Gastroesophageal sphincter (tissue), 4 donors: ENCODE measurements around the gene CEP120. TPM values are rescaled to one million over a fixed set of nuclear protein-coding genes. Genes with fewer than 3 reads are reported as not detected.
"Not testable (repeated sequence)": the region's sequence is repeated elsewhere in the genome, so short reads cannot be mapped to it uniquely, and the experiment has no call there.

ENCODE experiments used
- ATAC-seq: fragments of 150-250 bp; one replicate; pipeline ENCODE4 v1.9.1; 2016; ENCODE audit warnings: mild to moderate bottlenecking, moderate library complexity
- H3K27ac ChIP-seq, 4 donors: fragments of 200-600 bp; sonication (generic) in 3 of 4; 1 replicate in 3 of 4; 2 replicates in 1 of 4; pipeline ENCODE4 v1.5.1; 2016 to 2019
- H3K27me3 ChIP-seq: fragments of 200-600 bp; sonication (generic); one replicate; pipeline ENCODE4 v1.5.1; 2019
- H3K36me3 ChIP-seq, 2 donors: fragments of 200-600 bp; sonication (generic); one replicate each; pipeline ENCODE4 v1.5.1; 2019; ENCODE audit warnings: control low read depth in 1 of 2
- H3K4me1 ChIP-seq, 3 donors: fragments of 200-600 bp; sonication (generic); 1 replicate in 2 of 3; 2 replicates in 1 of 3; pipeline ENCODE4 v1.5.1; 2016 to 2019; ENCODE audit warnings: control low read depth in 2 of 3
- H3K4me3 ChIP-seq, 2 donors: fragments of 200-600 bp; sonication (generic); one replicate each; pipeline ENCODE4 v1.5.1; 2019; ENCODE audit warnings: mild to moderate bottlenecking in 1 of 2, moderate library complexity in 1 of 2
- H3K9me3 ChIP-seq, 3 donors: fragments of 200-600 bp; sonication (generic); one replicate each; pipeline ENCODE4 v1.5.1; 2017 to 2019; ENCODE audit warnings: control low read depth in 2 of 3
- EP300 ChIP-seq: sonication (generic); formaldehyde crosslinking; IDR thresholded peaks from one replicate; pipeline ENCODE4 v1.6.1; 2017; ENCODE audit warnings: antibody characterized with exemption, mild to moderate bottlenecking
- POLR2A ChIP-seq, 2 donors: fragments of 450-650 bp; IDR thresholded peaks; one replicate each; pipeline ENCODE4 v1.6.1; 2017; ENCODE audit warnings: antibody characterized with exemption in 2 of 2, mild to moderate bottlenecking in 2 of 2, moderate library complexity in 1 of 2
- POLR2AphosphoS5 ChIP-seq: sonication (generic); formaldehyde crosslinking; IDR thresholded peaks from one replicate; pipeline ENCODE4 v1.6.1; 2017; ENCODE audit warnings: antibody characterized with exemption
- WGBS, 2 donors: methylation state at CpG; one replicate each; pipeline ENCODE4 v1.1.5; 2018; ENCODE audit warnings: low coverage in 1 of 2; 5-methylcytosine and 5-hydroxymethylcytosine counted together
- total RNA-seq, 4 donors: library from RNA; depleted of rRNA; stranded (reverse); fragments of >200 nt; gene quantifications; one replicate each; pipeline ENCODE4 v1.1.0, GENCODE V29; 2016
- TF ChIP-seq, protein P1 (sequence below), 4 experiments: fragments of 200-600 bp in 2 of 4; fragments of 450-650 bp in 2 of 4; sonication (generic) in 1 of 4; IDR thresholded peaks; one replicate each; pipeline ENCODE4 v1.5.1; 2017 to 2019; ENCODE audit warnings: antibody characterized with exemption in 4 of 4, mild to moderate bottlenecking in 2 of 4, moderate library complexity in 2 of 4

CEP120 gene
- total RNA-seq, 4 donors from 2014 or later: 17.2 to 26.8 (median 19.8) TPM

DNA sequence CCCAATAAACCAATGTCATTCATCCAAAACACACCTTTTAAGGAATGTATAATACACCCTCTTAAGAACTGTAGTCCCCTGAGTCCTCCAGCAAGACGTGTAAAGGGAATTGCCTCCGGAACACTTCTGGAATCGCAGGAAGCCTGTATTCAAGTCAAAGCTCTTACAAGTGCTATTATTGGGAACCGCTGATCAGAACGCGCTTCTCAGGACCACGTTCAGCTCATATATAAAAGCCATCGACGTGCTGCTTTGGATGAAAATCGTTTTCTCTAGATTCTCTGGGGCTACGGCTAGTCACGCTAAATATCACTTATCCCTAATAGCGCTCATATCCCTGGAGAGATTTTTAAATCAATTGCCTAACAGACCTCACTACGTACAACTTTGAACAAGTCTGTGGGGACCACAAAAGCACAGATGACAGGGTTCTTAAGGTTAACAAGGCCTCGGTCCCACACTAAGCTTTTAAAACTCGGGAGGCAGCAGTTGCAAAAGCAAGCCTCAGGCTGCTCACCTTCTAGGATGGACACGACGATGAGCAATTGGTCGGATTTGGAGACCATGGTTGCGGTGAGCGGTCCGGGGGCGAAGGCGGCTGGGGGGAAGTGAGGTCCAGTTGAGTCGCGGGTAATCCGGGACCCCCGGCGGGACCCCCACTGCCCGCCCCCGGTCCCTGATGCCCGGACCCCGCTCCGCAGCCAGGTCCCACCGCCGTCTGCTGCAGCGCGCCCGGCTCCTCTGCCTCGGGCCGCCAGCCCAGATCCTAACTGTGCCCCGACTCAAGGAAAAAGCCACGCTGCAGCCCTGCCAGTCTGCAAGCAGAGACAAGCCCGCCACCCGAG is 548 bp downstream of the CEP120 start:
- no peak for TF ChIP-seq POLR2A (IDR thresholded peaks at IDR 0.05)
- TF ChIP-seq, protein P1, sequence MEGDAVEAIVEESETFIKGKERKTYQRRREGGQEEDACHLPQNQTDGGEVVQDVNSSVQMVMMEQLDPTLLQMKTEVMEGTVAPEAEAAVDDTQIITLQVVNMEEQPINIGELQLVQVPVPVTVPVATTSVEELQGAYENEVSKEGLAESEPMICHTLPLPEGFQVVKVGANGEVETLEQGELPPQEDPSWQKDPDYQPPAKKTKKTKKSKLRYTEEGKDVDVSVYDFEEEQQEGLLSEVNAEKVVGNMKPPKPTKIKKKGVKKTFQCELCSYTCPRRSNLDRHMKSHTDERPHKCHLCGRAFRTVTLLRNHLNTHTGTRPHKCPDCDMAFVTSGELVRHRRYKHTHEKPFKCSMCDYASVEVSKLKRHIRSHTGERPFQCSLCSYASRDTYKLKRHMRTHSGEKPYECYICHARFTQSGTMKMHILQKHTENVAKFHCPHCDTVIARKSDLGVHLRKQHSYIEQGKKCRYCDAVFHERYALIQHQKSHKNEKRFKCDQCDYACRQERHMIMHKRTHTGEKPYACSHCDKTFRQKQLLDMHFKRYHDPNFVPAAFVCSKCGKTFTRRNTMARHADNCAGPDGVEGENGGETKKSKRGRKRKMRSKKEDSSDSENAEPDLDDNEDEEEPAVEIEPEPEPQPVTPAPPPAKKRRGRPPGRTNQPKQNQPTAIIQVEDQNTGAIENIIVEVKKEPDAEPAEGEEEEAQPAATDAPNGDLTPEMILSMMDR (IDR thresholded peaks at IDR 0.05): no peak
- no peak for TF ChIP-seq POLR2AphosphoS5
- no peak for TF ChIP-seq EP300
- no peaks in the 10 kb centered on the region for H3K27me3 ChIP-seq
- H3K27ac ChIP-seq: peak overlapping the region; percentile 39 to 95 (median 94)
- no peaks in the 10 kb centered on the region for H3K9me3 ChIP-seq
- H3K4me1 ChIP-seq: peaks cover 3 to 38% (median 8%) of the 10 kb centered on the region in 3 donors
- H3K36me3 ChIP-seq: peaks cover 0 to 2% of the 10 kb centered on the region in 2 donors
- peak; percentile 17 for ATAC-seq
- 1% methylated on average over 12 to 18 of the region's 45 CpGs for WGBS, 2 donors
- H3K4me3 ChIP-seq: peak overlapping the region; percentile 45 to 91

- Histone ChIP-seq H3K27ac (peak overlapping the region in 1 of 4 donors; percentile 94), H3K27me3 (no peaks in the 10 kb centered on the region), H3K36me3 (peaks cover 0 to 4% of the 10 kb centered on the region in 2 donors), H3K4me3 (peak overlapping the region; percentile 45 to 91), H3K4me1 (peaks cover 3 to 38% (median 8%) of the 10 kb centered on the region in 3 donors), H3K9me3 (no peaks in the 10 kb centered on the region)
- ATAC-seq: no peak
- WGBS, 2 donors: 7 to 18% methylated on average over 2 of the region's 2 CpGs
- TF ChIP-seq EP300 (no peak), POLR2AphosphoS5 (no peak)
These were observed 1.4 kb downstream of the CEP120 start for GRCh38 chr5:123421773-123422172.

GRCh38 chr5:123414974-123415373 is 8.2 kb downstream of the CEP120 start:
- Histone ChIP-seq H3K27me3 (no peaks in the 10 kb centered on the region), H3K9me3 (no peaks in the 10 kb centered on the region), H3K36me3 (peaks cover 0 to 66% of the 10 kb centered on the region in 2 donors), H3K4me3 (no peak overlapping the region), H3K4me1 (peaks cover 0 to 5% (median 0%) of the 10 kb centered on the region in 3 donors), H3K27ac (no peak overlapping the region)
- TF ChIP-seq, protein P1 (IDR thresholded peaks at IDR 0.05): no peak
- no peak for TF ChIP-seq POLR2AphosphoS5
- no peak for TF ChIP-seq POLR2A (IDR thresholded peaks at IDR 0.05)
- no peak for TF ChIP-seq EP300
- ATAC-seq: no peak

- H3K4me3 ChIP-seq: no peak overlapping the region
- peaks cover 0 to 86% of the 10 kb centered on the region in 2 donors for H3K36me3 ChIP-seq
- H3K27me3 ChIP-seq: no peaks in the 10 kb centered on the region
- no peak for ATAC-seq
- H3K4me1 ChIP-seq: no peaks in the 10 kb centered on the region
- TF ChIP-seq, protein P1 (IDR thresholded peaks at IDR 0.05): no peak
- TF ChIP-seq POLR2AphosphoS5: no peak
- no peak for TF ChIP-seq EP300
- no peak for TF ChIP-seq POLR2A (IDR thresholded peaks at IDR 0.05)
- H3K9me3 ChIP-seq: no peaks in the 10 kb centered on the region
- WGBS, 2 donors: 86 to 100% methylated on average over 3 of the region's 3 CpGs
- H3K27ac ChIP-seq: no peak overlapping the region
These were observed 11.0 kb downstream of the CEP120 start for GRCh38 chr5:123412206-123412605.

GRCh38 chr5:123401999-123402398 is 21.2 kb downstream of the CEP120 start:
- H3K9me3 ChIP-seq, H3K4me1 ChIP-seq, H3K4me3 ChIP-seq, H3K27ac ChIP-seq, H3K27me3 ChIP-seq, ATAC-seq: not testable (repeated sequence)
- 100% methylated on average over 1 of the region's 12 CpGs; no CpG with 5 or more reads in 1 of the 2 donors for WGBS, 2 donors
- peaks cover 0 to 83% of the 10 kb centered on the region in 2 donors for H3K36me3 ChIP-seq

GRCh38 chr5:123401320-123401719 is 21.9 kb downstream of the CEP120 start:
- WGBS, 2 donors: 94 to 100% methylated on average over 4 to 5 of the region's 15 CpGs

GRCh38 chr5:123400870-123401291 is 22.3 kb downstream of the CEP120 start:
- not testable (repeated sequence) for ATAC-seq, H3K4me3 ChIP-seq, H3K27ac ChIP-seq, H3K9me3 ChIP-seq, H3K27me3 ChIP-seq, H3K4me1 ChIP-seq
- 96 to 98% methylated on average over 7 to 10 of the region's 23 CpGs for WGBS, 2 donors
- peaks cover 0 to 90% of the 10 kb centered on the region in 2 donors for H3K36me3 ChIP-seq

More at GRCh38 chr5:123401320-123401719, 21.9 kb downstream of the CEP120 start:
- ATAC-seq: no peak
- TF ChIP-seq, protein P1 (IDR thresholded peaks at IDR 0.05): no peak
- TF ChIP-seq POLR2A (IDR thresholded peaks at IDR 0.05): no peak
- no peak for TF ChIP-seq EP300
- no peak for TF ChIP-seq POLR2AphosphoS5
- H3K4me3 ChIP-seq: no peak overlapping the region
- peaks cover 0 to 90% of the 10 kb centered on the region in 2 donors for H3K36me3 ChIP-seq
- no peaks in the 10 kb centered on the region for H3K4me1 ChIP-seq
- H3K27ac ChIP-seq: no peak overlapping the region
- no peaks in the 10 kb centered on the region for H3K27me3 ChIP-seq
- no peaks in the 10 kb centered on the region for H3K9me3 ChIP-seq
